ENCODE measurements around the gene HLCS. TPM values are rescaled to one million over a fixed set of nuclear protein-coding genes. Genes with fewer than 3 reads are reported as not detected.

The HLCS gene
- total RNA-seq, 1 experiment from 2014 or later, result 11.9 TPM

DNA sequence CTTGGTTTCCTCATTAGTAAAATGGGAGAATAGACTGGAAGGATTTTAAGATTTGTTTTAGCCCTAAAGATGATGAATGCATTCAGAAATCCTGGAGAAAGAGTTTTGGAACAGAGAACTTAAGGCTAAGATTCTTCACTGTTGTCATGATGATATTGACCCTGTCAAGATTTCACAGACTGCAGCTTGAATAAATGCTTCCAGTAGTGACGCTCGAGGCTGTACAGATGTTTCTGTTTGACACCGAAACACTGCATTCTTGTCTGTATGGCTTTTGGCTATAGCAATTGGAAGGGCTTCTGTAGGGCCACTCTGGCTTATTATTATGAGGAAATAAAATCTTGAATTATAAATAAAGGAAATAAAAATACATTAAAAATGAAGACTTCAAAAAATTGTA is 241.8 kb downstream of the HLCS start:
- DNase-seq (ENCODE audit: low read depth), result no peak

DNA sequence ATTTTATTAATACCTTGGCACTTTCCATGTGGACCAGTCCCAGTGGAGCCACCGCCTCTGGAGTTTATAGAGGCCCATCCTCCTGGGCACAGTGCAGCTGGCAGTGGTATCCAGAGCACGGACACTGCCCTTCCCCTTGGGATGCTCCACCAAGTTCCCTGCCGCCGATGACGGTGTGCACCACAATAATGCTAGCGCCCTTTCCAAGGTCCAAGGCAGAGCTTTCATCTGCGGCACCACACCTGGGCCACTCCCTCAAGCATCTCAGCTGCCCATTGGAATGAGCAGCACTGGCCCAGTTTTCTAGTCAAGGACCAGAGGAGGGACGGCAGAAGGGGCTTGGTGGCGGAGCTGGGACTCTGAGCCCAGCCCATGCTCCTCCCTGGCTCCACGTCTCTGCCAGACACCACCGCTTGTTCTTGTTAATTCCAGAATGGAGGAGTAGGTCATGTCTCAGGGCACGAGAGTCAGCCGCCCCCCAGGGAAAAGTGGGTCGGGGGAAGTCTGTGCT is 243.0 kb downstream of the HLCS start:
- no peak for DNase-seq (ENCODE audit: low read depth)

DNA sequence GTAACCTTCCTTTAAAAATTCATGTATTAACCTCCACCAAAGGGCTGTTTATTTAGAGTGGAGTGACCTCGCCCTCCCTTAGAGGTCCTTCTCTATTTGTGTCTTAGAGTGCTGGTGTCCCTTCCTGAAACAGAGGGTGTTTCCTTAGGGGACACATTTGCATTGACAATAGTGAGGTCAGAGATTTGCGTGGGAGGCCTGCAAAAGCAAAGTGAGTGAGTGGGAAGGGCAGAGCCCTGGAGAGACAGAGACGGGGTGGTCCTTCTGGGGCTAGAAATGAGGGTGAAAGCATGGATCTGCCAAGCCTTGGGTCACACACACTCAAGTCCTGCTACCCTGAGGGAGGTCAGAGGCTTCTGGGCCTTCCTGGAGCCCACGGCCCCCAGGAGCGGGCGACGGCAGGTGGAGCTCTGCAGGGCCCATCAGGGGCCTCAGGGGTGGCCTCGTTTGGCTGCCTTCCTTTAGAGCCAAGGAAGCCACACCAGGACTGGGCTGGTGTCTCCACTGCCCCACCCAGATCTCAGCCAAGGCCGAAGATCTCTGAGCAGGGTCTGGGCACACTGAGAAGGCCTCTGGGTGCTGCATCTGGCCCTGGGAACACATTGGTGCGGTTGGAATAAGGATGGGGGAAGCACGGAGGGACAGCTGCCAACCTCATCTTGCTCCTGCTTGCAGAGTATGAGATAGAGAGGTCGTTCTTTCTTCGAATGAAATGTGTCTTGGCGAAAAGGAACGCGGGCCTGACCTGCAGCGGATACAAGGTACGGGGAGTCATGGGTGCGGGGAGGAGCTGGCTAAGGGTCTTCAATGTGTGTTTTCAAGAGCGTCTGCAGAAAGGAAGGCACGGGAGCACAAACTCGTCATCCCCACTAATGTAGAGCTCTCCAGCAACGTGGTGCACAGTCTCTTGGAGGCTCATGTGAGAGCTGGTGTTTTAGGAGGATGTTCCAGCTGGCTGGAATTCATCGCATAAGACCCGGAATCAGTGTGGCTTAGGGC is 243.8 kb downstream of the HLCS start:
- DNase-seq (ENCODE audit: low read depth), result no peak

- no peak for DNase-seq (ENCODE audit: low read depth)
Measured at GRCh38 chr21:36721817-36722216, 244.7 kb downstream of the HLCS start.

DNA sequence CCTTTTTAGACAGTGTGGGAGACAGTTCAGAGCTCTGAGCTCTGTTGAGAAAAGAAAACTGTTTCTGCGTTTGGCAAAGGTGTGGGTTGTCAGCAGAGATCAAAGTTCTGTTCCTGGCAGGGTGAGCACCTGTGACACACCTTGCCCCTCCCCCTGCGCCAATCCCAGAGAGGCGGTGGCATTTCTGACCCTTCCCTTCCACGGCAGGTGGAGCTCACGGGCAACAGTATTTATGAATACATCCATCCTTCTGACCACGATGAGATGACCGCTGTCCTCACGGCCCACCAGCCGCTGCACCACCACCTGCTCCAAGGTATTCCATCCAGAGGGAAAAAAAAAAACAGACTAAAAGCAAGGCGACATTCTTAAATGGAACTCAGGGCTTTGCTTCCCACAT is 246.9 kb downstream of the HLCS start:
- DNase-seq (ENCODE audit: low read depth), result no peak

DNA sequence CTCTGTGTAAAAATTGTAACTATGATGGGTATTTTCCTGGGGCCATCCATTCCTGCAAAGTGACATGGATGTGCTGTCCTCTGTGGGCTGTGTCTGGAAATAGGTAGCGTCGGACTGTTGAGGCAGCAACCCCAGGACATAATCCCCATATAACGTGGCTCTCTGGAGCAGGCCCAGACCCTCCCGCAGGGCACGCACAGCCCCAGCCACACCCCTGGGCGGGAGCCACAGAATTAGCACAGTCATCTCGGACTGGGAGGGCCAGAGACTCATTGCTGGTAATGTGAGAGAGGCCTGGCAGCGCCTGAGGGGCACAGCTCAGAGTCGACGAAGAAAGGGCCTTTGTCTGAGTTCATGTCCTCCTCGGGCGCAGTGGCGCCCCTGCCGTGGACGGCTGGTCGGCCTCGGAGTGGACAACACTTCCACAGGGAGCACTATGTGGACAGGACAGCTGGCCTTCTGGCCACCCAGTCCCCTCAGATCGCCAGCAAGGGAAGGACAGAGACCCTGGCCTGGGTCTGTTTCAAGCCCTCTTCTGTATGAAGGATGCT is 247.4 kb downstream of the HLCS start:
- peak; percentile 86 for DNase-seq (ENCODE audit: low read depth)

DNA sequence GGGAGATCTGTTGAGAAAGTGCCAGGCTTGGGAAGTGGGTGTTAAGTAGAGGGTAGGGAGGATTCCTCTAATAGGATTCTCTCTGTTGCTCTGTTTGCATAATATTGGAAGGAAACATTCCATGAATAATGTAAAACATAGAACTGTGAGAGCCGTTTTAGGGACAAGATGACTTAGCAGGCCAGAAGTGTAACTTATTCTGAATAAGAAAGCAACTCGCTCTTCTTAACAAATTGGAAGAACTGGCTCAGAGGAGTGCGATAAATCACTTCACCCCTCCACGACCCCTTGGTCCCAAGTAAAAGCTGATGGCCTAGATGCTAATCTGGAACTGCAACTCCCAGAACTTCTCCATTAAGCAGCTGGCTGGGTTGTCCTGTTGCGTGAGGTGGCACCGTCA is 248.5 kb downstream of the HLCS start:
- DNase-seq (ENCODE audit: low read depth), result no peak

- no peak for DNase-seq (ENCODE audit: low read depth)
Measured at GRCh38 chr21:36716836-36717235, 249.6 kb downstream of the HLCS start.

- DNase-seq (ENCODE audit: low read depth), result no peak
Measured at GRCh38 chr21:36716387-36716786, 250.1 kb downstream of the HLCS start.

DNA sequence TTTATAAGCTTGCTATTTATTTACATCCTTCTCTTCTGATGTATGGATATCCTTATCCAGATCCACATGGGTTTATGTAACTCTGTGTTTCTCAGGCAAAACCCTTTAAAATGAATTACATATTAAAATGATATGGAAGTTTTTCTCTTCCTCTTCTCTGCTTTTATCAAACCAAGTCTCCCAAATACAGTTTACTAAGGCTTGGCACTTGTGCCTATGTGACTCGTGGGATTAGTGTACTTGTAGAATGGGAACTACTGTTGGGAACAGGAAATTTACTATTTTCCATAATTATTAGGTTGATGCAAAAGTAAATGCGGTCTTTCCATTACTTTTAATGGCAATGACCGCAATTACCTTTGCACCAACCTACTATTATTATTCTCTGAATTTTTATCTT is 252.7 kb downstream of the HLCS start:
- no peak for DNase-seq (ENCODE audit: low read depth)

GRCh38 chr21:36710729-36711048 is 255.8 kb downstream of the HLCS start:
- no peak for DNase-seq (ENCODE audit: low read depth)

DNA sequence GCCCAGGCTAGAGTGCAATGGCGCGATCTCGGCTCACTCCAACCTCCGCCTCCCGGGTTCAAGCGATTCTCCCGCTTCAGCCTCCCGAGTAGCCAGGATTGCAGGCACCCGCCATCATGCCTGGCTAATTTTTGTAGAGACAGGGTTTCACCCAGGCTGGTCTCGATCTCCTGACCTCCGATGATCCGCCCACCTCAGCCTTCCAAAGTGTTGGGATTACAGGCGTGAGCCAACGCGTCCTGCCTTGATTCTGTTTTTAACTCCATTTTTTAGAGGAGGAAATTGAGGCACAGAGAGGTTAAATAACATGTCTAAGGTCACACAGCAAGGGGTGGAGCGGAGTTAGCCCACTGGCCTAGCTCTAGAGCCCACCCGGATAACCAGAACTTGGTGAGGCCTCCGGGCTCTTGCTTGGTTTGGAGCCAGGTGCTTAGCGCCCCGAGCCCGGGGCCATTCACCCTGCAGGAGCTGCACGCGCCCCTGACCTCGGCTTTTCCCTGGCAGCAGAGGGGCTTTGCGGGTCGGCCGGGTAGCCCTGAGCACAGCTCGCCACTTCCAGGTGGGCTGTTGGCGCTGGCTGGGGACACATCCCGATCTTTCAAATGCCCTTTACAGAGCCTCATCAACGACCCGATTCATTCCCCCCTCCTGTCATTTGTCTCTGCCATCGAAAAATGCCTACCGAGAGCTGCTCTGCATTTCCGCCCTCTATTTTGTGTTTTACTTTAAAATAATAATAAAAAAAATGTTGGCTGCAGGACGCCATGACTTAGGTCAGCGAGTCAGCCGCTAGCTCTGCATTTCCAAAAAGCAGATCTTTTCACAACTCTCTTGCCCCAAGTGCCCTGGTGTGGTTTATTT is 256.4 kb downstream of the HLCS start:
- no peak for DNase-seq (ENCODE audit: low read depth)

DNA sequence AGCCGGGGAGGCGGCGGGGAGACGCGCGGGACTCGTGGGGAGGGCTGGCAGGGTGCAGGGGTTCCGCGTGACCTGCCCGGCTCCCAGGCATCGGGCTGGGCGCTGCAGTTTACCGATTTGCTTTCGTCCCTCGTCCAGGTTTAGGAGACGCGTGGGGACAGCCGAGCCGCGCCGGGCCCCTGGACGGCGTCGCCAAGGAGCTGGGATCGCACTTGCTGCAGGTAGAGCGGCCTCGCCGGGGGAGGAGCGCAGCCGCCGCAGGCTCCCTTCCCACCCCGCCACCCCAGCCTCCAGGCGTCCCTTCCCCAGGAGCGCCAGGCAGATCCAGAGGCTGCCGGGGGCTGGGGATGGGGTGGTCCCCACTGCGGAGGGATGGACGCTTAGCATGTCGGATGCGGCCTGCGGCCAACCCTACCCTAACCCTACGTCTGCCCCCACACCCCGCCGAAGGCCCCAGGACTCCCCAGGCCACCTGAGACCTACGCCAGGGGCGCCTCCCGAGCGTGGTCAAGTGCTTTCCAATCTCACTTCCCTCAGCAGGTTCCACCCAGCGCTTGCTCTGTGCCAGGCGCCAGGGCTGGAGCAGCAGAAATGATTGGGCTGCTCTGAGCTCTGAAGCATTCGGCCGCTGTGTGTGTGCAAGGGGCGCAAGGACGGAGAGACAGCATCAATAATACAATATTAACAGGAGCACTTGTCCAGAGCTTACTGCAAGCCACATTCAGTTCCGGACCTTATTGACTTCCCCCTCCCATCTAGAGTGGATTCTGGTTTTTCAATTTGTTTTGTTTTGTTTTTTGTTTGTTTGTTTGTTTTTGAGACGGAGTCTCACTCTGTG is 257.2 kb downstream of the HLCS start:
- DNase-seq (ENCODE audit: low read depth), result no peak

- DNase-seq (ENCODE audit: low read depth), result no peak
Measured at GRCh38 chr21:36708286-36709029, 258.0 kb downstream of the HLCS start.

GRCh38 chr21:36707763-36708285 is 258.6 kb downstream of the HLCS start:
- DNase-seq (ENCODE audit: low read depth), result no peak

DNA sequence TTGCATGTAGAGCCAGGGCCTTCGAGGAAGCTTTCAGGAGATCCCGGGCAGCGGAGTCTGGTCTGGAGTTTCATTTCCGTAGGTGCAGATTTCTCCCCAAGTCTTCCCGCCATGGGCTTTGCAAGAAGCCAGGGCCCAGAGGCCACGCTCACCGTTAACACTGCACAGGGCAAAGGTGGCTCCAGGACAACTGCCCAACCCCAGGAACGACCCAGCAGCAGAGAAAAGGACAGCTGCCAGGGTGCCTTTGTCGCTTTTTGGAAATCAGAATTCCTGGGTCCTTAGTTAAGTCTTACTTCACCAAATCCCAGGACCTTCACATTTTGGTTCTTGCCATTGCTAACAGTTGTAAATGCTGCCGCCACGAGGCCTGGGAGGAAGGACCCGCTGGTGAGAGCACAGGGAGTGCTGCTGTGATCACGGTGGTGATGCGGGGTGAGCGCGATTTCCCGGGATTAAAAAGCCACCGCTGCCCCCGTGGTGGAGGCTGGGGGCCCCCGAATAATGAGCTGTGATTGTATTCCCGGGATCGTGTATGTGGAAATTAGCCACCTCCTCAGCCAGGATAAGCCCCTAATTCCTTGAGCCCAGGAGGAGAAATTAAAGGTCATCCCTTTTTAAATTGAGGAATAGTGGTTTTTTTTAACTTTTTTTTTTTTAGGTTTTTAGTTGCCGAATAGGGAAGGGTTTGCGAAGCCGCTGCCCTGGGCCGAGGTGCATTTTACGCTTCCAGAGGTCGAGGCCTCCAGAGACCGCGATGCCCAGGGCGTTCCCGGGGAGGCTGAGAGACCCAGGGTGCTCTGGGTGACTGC is 259.3 kb downstream of the HLCS start:
- no peak for DNase-seq (ENCODE audit: low read depth)

DNA sequence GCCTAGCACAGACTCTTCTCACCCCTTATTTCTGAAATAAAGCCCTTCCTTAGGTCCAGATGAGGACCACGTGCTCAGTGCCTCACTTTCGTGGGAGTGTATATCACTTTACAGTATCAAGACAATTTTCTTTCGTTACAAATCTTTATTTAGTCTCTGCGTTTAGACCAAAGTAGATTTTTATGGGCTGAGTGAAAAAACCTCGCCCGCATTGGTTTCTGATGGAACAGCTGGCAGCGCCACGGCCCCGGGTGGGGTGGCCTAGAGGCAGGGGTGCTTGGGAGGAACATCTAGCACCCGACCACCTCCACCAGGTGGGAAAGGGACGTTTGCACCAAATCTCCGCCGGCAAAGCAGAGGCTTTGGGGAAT is 260.0 kb downstream of the HLCS start:
- no peak for DNase-seq (ENCODE audit: low read depth)

DNA sequence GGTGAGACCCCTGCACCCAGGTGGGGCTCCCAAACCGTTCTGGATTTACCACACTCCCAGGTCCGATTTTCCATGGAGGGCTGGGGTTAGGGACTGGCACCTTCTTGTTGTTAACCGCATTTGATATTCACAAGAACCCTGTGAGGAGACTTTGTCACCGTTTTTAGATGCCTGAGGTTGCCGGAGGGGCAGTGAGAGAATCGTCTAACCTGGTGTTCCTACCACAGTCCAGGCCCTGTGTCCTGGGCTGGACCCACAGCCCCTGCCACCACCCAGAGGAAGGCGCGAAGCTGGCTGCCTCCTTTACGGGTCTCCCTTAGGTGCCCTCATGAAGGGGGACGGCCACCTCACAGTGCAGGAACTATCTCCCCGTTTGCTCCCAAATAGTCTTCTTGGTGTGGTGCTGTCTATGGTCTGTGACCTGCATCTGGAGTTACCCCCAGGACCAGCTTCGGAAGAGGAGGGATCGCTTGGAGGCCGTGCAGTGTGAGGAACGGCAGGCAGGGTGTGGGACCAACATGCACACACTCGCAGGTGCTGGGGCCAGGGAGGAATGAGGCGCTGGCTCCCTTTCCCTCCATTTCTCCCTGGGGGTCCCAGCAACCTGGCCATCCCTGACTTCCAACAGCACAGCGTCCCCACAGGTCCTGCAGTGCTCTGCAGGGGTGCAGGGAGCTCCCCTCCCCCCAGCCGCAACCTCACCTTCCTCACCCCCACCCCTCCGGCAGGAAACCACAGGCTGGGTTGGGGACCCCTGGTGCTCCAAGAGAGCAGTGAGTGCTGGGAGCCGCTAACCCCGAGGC is 260.6 kb downstream of the HLCS start:
- DNase-seq (ENCODE audit: low read depth), result no peak
